HG03196 (cell line): ENCODE measurements around the gene MYL7.
"Not testable (repeated sequence)": the region's sequence is repeated elsewhere in the genome, so short reads cannot be mapped to it uniquely, and the experiment has no call there.

Experiments
- ATAC-seq: cut with Tn5 transposase; IDR thresholded peaks from one replicate; pipeline ENCODE4 v1.9.1; 2021; ENCODE audit not compliant: unreplicated experiment

Gene MYL7, protein sequence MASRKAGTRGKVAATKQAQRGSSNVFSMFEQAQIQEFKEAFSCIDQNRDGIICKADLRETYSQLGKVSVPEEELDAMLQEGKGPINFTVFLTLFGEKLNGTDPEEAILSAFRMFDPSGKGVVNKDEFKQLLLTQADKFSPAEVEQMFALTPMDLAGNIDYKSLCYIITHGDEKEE

DNA sequence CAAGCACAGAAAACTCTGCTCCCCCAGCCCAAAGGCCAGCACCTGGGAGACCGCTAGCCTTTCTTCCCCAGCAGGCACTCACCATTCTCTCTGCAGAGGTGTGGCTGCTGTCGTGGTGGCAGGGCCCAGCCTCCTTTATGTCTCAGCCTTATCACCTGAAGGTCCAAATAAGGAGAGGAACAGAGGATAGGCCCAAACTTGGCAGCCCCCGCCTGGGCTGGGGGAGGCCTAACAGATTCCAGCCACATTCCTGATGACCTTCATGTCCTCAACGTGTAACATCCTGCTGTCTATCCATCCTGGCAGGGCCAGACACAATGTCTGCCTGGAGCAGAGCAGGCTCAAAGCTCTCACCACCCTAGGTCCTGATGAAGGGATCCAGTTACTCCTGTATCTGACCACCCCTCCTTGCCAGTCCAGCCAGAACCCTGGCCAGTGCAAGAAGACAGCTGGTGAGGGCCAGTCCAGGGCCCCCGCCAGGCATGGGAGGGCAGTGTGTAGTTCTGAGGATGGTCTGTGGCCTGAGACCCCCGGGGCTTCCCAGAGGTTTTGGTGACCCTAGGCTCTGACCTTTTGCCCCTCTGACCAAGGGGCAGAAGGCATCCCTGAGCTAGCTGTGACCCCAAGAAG, at the start of gene MYL7:
Gene MYL7 (minus strand): TSS at position 112 of the 630 bp plus-strand sequence. CDS start 27 bp downstream, at position 85.
- no peak for ATAC-seq

DNA sequence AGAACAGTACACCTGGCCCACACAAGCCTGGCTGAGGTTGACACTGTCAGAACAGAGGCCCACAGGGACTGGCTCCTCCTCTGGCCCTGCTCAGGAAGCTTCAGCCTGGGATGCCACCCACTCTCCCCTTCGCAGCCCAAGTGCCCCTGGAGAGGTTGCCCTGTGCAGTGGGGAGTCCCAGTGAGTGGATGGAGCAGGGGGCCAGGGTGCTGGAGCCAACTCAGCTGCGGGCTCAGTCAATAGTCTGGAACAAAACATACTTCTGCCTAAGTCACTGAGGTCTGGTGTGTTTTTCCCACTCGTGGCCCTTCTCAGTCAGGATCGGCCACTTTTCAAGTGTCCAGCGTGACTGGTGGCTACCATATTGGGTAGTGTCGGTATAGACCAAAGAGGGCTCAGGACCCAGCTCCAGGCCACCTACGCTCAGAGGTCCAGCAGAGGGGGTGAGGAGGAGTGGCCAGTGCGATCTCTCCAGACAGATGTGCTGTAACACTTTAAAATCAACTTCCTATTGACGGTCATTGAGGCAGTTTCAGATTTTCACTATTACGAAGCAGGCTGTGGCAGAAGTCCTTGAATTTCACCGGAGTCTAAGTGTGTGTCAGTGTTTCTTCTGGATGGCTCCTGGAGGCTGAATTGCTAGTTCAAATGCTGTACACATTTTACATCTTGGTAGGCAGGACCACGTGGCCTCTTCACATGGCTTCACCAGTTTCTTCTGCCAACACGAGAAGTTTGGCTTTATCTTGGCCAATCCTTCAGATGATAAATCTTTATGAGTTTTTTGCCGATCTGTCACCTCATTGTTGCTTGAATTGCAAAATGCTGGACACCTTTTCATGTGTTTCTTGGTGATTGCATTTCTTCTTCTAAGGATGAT, 49.1 kb upstream of the MYL7 start:
- ATAC-seq, result no peak

DNA sequence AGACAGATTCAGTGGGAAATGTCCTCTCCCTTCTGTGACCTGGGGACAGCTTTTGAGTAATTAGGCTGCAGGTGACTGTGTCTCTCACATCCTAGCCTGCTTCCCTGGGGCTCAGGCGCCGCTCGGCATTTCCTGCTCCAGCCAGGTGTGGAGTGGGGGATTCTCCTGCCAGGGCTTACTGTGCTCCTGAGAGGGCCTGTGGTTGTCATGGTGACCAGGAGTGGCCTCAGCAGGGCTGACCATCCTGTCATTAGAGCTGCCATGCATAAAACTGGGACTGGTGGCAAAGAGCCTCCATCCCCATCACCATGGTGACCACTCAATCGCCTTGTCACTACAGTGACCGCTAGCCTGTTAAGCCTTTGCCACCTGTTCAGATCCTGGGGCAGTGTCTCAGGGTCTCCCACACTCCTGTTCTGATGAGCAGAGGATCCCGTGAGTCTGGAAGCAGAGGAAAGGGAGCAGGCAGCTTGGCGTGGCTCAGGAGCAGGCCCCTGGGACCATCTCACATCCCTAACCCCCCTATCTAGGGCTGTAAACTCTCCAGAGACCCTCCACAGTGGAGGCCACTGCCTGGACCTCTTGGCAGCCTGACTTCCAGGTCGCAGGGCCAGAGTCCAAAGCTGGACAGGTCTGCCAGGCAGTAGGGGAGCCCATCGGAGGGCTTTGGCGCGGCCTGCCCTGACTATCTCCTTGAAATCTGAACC, 48.3 kb upstream of the MYL7 start, which contains the start of gene GCK:
Gene GCK (minus strand): TSS at position 154 of the 707 bp plus-strand sequence. CDS start 486 bp downstream, outside the sequence.
- no peak for ATAC-seq

DNA sequence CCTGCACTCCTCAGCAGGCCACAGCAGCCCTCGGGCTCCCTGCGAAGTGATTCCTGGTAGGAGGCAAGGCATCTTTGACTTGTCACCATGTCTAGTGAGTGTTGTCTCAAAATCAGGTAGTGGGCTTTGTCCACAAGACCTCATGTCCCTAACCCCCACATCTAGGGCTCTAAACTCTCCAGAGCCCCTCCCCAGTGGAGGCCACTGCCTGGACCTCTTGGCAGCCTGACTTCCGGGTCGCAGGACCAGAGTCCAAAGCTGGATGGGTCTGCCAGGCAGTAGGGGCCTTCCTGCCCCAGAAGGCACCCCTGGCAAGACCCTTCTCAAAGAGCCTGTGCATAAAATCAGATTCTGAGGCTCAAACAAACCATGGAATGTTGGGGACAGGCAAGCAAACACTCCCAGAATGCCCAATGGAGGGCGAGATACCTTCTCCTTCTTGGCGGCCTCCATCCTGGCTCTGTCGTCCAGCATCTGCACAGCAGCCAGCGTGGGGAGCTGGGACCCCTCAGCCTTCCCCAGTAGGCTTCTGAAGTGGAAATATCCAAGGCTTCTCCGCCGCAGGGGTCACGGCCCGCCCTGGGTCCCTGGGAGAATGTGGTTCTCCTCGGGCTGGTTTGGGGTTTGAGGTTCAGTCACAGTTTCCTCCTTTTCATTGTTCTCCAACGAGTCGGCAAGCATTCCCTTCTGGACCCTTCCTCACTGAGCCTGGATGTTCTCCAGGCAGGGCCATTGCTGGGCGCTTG, 47.5 kb upstream of the MYL7 start:
- ATAC-seq, result no peak

DNA sequence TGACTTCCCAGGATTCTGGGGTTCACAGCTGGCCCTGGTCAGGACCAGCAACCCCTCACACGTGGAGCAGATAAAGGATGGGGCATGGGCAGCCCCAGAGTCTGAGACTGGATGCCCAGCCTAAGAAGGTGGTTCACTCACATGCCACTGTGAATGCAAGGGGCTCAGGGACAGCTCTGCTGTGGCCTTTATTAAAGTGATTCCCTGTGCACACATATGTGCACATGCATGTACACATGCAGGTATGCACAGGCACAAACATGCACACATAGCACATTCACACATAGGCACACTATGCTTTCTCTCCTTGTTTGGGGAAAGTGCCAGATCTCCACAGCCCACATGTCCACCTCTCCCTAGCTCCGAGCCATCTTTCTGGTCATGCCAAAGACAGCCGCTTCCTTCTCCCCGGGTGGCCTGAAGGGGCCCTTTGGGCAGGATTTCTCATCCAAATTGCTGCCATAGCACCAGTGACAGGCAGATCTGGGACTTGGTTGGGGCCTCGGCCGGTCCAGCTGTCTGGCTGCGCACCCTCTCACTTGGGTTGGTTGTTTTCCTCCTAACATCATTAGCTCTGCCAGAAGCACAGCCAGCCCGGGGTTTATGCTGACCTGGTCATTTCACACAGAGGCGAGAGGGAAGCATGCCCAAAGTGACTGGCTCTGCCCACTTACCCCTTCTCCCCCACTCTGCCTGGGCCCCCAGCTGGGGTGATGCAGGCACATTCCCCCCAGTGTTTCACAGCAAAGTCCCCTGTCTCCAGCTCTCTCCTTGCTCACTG, 46.7 kb upstream of the MYL7 start:
- no peak for ATAC-seq

DNA sequence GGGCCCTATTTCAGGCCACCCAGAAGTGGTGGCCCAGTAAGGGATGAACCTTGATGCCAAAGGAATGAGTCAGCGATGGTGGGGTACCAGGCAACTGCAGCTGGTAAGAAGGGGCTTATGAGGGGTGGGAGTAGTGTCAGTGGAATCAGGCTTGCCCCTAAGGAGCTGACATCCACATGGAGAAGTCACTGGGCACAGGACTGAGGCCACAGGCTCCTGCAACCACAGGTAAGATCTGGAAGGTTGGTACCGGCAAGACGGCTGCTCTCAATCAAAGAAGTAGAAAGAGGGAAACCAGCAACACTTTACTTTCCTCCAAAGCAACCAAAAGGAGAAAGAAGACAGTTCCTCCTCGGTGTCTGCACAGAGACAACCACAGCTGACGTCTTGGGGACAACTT, 45.6 kb upstream of the MYL7 start:
- ATAC-seq, result no peak

DNA sequence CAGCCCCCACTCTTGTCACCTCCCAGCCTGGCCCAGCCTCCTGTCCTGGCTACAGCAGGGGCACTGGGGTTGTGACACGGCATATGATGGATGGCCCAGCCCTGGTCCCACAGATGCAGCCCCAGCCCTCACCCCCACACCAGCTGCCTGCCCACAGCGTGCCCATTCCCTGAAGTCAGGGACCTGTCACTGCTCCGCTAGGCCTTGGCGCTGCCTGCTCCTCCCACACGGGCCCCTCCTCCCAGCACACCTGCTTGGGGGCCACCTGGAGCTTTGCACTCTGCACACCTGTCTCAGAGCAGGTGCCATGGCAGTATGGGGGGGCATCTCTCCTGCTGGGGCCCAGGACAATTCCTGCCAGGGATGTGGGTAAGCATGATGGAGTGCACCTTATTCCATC, 44.6 kb upstream of the MYL7 start:
- no peak for ATAC-seq

DNA sequence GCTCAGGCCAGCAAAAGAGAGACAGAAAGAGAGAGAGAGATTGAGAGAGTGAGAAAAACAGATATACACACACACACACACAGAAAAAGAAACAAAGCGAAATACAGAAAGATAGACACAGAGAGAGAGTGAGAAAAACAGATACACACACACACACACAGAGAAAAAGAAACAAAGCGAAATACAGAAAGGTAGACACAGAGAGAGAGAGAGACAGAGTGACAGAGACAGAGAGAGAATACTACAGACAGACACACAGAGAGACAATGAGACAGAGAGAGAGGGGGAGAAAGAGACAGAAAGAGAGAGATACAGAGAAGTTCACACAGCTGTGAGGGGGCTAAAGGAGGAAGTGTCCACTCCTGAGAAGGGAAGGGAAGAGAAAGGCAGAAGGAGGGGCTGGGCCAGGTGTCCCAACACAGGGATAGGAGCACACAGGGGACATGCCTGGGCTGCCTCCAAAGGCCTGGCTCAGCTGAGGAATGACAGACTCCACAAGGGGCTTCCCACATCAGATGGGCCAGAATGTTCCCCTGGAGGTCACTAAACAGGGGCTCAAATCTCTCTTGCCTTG, 43.8 kb upstream of the MYL7 start:
- no peak for ATAC-seq

DNA sequence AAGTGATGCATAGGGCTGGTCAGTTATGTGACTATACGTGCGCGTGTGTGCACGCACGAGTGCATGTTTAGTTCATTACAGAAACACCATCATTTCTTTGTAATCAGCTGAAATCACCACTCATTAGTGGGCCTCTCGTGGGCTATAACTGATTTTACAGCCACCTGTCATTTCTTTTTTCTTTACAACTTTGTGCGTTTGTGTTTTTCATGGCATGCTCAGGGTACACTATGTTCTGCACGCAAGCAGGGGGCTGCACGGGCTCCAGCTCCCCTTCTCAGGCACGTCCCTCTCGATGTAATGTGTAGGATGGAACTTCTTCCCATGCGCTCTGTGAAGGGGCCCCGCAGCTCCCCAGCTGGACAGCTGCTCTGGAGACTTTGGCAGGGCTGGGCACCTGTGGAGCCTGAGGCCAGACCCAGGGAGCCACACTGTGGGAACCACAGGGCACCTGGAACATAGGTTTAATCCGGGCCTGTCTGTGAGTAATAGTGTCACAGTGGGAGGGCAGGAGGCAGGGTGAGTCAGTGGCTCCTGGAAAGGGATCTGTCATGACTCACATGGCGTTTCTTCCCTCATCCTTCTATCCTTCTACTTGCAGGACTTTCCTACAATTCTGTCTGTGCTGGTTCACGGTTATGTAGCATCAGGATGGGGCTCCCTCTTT, 43.2 kb upstream of the MYL7 start:
- no peak for ATAC-seq

DNA sequence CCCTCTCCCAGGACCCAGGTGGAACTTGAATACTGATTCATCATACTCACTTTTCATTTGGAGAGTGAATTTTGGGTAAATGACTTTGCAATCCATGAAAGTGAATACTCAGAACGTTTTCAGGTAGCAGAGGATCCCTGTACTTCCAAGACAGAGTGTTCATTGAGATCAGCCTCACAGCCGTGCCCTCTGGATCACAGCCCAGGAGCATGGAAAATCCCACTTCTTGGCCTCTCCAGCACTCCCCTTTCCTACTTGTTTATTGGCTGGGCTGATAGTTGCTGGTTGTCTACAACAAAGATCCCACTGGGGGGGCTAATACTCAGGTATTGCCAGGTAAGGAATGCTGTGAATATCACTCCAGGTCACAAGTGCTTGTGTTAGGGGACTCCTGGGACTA, 42.3 kb upstream of the MYL7 start:
- ATAC-seq, result no peak

DNA sequence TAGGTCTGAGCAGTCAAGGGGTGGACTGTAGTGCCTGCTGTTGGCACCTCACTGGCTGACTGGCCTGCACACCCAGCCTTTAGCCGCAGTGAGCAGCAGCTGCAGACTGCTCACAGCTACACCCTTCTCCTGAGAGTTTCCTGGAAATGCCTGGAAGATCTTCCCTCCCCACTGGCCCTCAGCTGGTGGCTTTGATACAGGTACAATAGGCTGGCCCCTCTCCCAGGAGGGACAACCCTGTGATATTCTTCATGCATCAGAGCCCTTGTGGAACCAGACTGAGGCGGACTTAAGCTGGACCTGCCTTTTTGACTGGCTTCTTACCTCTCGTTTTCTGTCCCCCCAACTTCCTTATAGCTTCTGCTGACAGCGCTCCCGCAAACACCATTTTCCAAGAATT, 41.7 kb upstream of the MYL7 start:
- no peak for ATAC-seq

DNA sequence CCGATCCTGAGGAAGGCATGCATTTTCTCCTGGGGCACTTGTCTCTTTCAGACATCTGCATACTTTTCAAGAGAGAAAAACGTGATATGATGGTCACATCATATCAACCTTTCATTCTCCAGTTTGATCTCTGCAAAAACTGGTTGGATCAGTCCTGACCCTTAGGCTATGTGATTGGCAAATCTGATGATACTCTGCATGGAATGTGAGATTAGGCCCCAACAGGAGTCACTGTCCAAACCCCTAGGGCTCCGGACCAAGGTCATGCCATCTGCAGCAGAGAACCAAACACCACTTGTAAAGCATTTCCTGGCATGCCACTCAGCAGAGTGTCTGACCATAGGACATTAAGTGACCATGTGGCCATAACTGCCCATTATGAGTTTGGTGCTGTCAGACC, 39.5 kb upstream of the MYL7 start:
- ATAC-seq, result no peak

DNA sequence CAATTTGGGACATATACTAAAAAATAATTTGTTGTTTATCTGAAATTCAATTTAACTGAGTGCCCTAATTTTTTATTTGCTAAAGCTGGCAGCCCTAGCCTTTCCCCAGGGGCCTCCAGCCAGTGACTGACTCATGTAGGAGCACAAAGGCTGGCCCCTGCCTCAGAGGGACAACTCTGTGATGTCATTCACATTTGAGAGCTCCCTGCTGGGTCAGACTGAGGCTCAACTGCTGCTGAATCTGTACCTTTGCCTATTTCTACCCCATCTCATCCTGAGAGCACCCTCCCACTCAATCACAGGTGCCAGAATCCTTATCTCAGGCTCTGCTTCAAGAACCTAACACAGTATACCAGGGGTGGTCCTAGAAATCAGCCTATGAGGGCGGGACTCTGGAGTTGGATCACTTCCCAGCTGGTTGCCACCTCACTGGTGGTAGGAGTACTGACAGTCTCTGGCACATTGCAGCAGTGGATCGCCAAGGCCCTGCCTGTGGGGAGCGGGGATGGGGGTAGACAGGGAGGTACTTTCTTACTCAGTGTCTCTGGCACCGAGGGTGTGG, 36.5 kb upstream of the MYL7 start:
- no peak for ATAC-seq

DNA sequence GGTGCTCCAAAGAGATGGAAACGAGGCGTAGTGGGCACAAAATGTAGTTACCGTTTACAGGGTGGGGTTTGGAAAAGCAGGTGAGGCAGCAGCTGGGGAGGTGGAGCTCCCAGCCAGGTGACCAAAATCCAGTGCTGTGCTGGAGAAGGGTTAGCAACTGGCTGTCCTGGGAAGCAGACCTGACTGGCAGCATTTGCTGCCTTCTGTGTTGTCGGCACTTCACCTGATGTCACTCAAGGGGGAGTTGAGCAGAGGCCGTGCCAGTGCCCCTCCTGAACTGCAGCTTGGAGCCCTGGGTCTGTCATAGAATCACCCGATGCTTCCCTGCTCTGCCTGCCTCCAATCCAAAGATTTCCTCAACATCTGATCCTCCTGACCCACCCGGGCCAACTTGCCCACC, 35.4 kb upstream of the MYL7 start:
- ATAC-seq, result no peak

DNA sequence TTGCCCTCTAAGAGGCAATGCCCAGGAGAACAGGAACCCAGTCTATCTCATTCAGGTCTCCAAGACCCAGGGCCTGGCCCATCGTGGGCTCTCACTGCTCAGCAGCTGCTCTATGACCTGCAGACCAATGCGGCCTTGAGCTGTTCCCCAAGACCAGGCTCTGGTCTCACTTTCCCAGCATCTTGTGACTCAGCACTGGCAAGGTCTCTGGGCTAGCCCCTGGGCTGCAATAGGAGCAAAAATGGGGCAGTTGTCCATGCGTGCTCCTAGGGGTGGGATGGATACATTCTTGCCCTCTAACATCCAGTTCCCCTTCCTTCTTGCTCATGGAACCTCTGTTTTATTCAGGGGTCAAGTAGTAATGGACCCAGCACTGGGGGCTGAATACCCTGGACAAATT, 34.6 kb upstream of the MYL7 start:
- ATAC-seq, result no peak

DNA sequence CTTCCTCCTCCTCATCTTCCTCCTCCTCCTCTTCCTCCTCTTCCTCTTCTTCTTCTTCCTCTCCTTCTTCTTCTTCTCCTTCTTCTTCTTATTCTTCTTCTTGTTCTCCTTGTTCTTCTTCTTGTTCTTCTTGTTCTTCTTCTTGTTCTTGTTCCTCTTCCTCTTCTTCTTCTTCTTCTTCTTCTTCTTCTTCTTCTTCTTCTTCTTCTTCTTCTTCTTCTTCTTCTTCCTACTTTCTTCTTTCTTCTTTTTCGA, 33.5 kb upstream of the MYL7 start:
- ATAC-seq, result not testable (repeated sequence)

DNA sequence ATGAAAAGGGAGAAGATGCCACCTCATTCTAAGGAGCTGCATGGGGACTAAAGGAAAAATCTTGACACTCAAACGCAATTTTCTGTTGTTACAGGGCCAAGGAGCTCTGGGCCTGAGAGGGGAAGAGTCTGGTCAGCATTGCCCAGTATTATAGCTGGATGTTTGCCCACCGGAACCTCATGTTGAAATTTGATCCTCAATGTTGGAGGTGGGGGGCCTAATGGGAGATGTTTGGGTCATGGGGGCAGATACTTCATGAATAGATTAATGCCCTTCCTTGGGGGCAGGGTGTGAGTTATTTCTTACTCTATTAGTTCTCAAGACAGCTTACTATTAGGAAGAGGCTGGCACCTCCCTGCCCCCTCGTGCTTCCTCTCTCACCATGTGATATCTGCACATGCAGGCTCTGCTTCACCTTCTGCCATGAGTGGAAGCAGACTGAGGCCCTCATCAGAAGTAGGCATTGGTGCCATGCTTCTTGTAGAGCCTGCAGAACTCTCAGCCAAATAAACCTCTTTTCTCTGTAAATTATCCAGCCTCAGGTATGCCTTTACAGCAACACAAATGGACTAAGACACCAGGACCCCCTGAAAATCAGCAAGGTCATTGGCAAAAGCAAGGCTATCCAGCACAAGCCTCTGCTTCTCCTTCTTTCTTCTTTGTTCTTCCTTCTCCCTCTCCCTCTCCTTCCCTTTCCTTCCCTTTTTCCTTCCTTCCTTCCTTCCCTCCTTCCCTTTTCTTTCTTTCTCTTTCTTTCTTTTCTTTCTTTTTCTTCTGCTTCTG, 33.0 kb upstream of the MYL7 start:
- ATAC-seq, result no peak

DNA sequence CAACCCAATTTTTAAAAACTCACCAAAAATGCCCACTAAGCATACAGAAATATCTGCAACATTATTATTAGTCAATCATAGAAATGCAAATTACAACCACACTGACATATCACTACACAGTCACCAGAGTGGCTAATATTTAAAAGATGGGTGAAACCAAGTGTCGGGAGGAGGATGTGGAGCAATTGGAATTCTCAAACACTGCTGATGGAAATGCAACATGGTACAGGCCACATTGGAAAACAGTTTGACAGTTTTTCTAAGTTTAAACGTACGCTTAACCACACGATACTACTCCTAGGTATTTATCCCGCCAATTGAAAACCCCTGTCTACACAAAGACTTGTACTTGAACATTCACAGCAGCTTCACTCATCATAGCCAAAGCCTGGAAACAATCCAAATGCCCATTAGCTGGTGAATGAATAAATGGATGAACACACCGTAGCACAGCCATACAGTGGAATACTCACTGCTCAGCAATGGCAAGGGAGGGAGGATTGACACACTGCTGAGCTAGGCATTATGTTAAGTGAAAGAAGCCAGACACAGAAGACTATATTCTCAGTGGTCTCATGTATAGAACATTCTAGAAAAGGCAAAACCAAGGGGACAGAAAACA, 31.8 kb upstream of the MYL7 start:
- no peak for ATAC-seq
